HG02870 (cell line): Measurements from ENCODE around the gene KCTD21.

ENCODE experiments used
- ATAC-seq: cut with Tn5 transposase; IDR thresholded peaks from one replicate; pipeline ENCODE4 v1.9.1; 2021; ENCODE audit warnings: mild to moderate bottlenecking, moderate library complexity; ENCODE audit not compliant: unreplicated experiment

KCTD21 gene

GRCh38 chr11:78202733-78203167 is 14.3 kb upstream of the KCTD21 start:
- no peak for ATAC-seq

GRCh38 chr11:78201096-78201818 is 12.8 kb upstream of the KCTD21 start:
- ATAC-seq, result no peak

- no peak for ATAC-seq
Observed at GRCh38 chr11:78200553-78200952, 12.1 kb upstream of the KCTD21 start.

- no peak for ATAC-seq
Observed at GRCh38 chr11:78200061-78200460, 11.6 kb upstream of the KCTD21 start.

GRCh38 chr11:78199653-78200015 is 11.2 kb upstream of the KCTD21 start:
- ATAC-seq, result no peak

- no peak for ATAC-seq
Observed at GRCh38 chr11:78199015-78199652, 10.7 kb upstream of the KCTD21 start.

- no peak for ATAC-seq
Observed at GRCh38 chr11:78197816-78198215, 9.4 kb upstream of the KCTD21 start.

- ATAC-seq, result no peak
Observed at GRCh38 chr11:78196661-78197091, 8.2 kb upstream of the KCTD21 start.

GRCh38 chr11:78195917-78196560 is 7.6 kb upstream of the KCTD21 start:
- ATAC-seq, result no peak

GRCh38 chr11:78194490-78194889 is 6.1 kb upstream of the KCTD21 start:
- ATAC-seq, result no peak

GRCh38 chr11:78193806-78194205 is 5.4 kb upstream of the KCTD21 start:
- ATAC-seq, result no peak

GRCh38 chr11:78192911-78193351 is 4.5 kb upstream of the KCTD21 start:
- ATAC-seq, result no peak

- no peak for ATAC-seq
Observed at GRCh38 chr11:78192223-78192719, 3.8 kb upstream of the KCTD21 start.

GRCh38 chr11:78190871-78191538 is 2.6 kb upstream of the KCTD21 start:
- ATAC-seq, result no peak

GRCh38 chr11:78190374-78190773 is 1.9 kb upstream of the KCTD21 start:
- no peak for ATAC-seq

GRCh38 chr11:78189851-78190250 is 1.4 kb upstream of the KCTD21 start:
- ATAC-seq, result no peak

GRCh38 chr11:78189174-78189724 is 823 bp upstream of the KCTD21 start:
- ATAC-seq, result no peak

- peak; percentile 17 for ATAC-seq
Observed at GRCh38 chr11:78187366-78188285, 800 bp downstream of the KCTD21 start.

- ATAC-seq, result no peak
Observed at GRCh38 chr11:78181185-78181584, 7.2 kb downstream of the KCTD21 start.

- ATAC-seq, result no peak
Observed at GRCh38 chr11:78180751-78181150, 7.7 kb downstream of the KCTD21 start.
